Chondrocyte (in vitro differentiated cells): Measurements from ENCODE around the gene KRTAP12-3. TPM values are rescaled to one million over a fixed set of nuclear protein-coding genes. Genes with fewer than 3 reads are reported as not detected.
"Not testable (repeated sequence)": the region's sequence is repeated elsewhere in the genome, so short reads cannot be mapped to it uniquely, and the experiment has no call there.

ENCODE experiments used
- DNase-seq: peaks from one replicate; pipeline ENCODE4 v3.0.0; 2021; ENCODE audit warnings: mixed read lengths, low spot score
- H3K27ac Mint-ChIP-seq: one replicate; pipeline ENCODE4 v1.8.0; 2021; ENCODE audit warnings: mild to moderate bottlenecking, moderate library complexity, mixed read lengths; ENCODE audit not compliant: unreplicated experiment
- H3K27me3 Mint-ChIP-seq: 2 replicates; pipeline ENCODE4 v1.8.0; 2021; ENCODE audit warnings: low read depth, mixed read lengths
- H3K36me3 Mint-ChIP-seq: 2 replicates; pipeline ENCODE4 v1.8.0; 2021; ENCODE audit warnings: low read depth, mixed read lengths
- H3K4me1 Mint-ChIP-seq: 2 replicates; pipeline ENCODE4 v1.8.0; 2021; ENCODE audit warnings: low read depth, mild to moderate bottlenecking, mixed read lengths
- H3K4me3 Mint-ChIP-seq: one replicate; pipeline ENCODE4 v1.8.0; 2021; ENCODE audit warnings: mild to moderate bottlenecking, moderate library complexity, mixed read lengths; ENCODE audit not compliant: unreplicated experiment
- H3K9me3 Mint-ChIP-seq: 2 replicates; pipeline ENCODE4 v1.8.0; 2021; ENCODE audit warnings: low read depth, mixed read lengths
- CTCF ChIP-seq: fragments of 200-600 bp; sonication (generic); IDR thresholded peaks from 2 replicates; pipeline ENCODE4 v1.5.0; 2021; ENCODE audit warnings: antibody characterized with exemption, mild to moderate bottlenecking, moderate library complexity
- total RNA-seq: library from RNA; stranded (reverse); gene quantifications from 3 replicates; pipeline ENCODE4 v1.2.1, GENCODE V29; 2021

Gene KRTAP12-3
- total RNA-seq, 1 donor from 2014 or later, result not detected

- TF ChIP-seq CTCF, result no peak
- no peak for DNase-seq
- peaks cover 19% of the 10 kb centered on the region for H3K9me3 Mint-ChIP-seq
- H3K36me3 Mint-ChIP-seq, result peaks cover 5% of the 10 kb centered on the region
- peaks cover 53% of the 10 kb centered on the region for H3K27me3 Mint-ChIP-seq
- H3K27ac Mint-ChIP-seq, result no peak overlapping the region
- no peak overlapping the region for H3K4me3 Mint-ChIP-seq
- peaks cover 17% of the 10 kb centered on the region for H3K4me1 Mint-ChIP-seq
Observed at GRCh38 chr21:44694776-44695175, 37.0 kb downstream of the KRTAP12-3 start.

DNA sequence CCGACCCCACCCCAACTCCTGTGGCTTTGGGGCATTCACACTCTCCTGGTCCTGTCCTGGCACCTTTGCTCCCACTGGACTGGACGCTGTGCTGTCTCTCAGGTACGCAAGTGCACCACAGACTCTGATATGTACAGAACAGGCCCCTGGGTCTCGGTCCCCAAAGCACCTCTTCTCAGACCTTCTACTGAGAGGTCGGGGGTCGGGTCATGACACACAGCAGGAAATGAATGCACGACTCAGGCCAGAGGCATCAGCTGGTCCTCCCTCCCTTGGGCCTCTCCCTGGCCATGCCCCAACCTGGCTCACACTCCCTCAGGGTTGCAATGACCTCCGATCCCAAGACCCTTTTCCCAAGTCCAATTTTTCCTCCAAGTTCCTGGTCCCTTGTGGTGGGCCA lies 37.5 kb downstream of the KRTAP12-3 start:
- Mint-ChIP-seq H3K9me3 (peaks cover 19% of the 10 kb centered on the region), H3K4me3 (no peak overlapping the region), H3K36me3 (peaks cover 5% of the 10 kb centered on the region), H3K4me1 (peaks cover 17% of the 10 kb centered on the region), H3K27ac (no peak overlapping the region), H3K27me3 (peaks cover 54% of the 10 kb centered on the region)
- no peak for TF ChIP-seq CTCF
- DNase-seq, result no peak

DNA sequence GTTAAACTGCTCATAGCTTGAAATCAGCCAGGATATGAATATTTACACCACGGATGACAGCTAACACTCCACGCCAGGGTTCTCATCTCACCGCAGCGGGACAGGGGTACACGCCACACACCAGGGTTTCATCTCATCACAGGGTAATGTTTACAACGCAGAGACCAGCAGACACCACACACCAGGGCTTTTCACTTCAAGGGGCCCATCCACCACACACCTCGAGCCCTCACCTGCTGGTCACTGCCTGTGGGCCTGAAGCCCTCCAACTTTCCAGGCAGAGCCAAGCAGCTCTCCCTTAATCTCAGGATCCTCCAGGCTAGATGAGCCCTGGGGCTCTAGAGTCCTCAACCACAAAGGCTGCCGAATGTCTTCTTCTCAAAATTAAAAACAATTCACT lies 37.9 kb downstream of the KRTAP12-3 start:
- H3K27ac Mint-ChIP-seq, result no peak overlapping the region
- peaks cover 51% of the 10 kb centered on the region for H3K27me3 Mint-ChIP-seq
- peaks cover 5% of the 10 kb centered on the region for H3K36me3 Mint-ChIP-seq
- no peak for TF ChIP-seq CTCF
- H3K4me1 Mint-ChIP-seq, result peaks cover 17% of the 10 kb centered on the region
- no peak overlapping the region for H3K4me3 Mint-ChIP-seq
- H3K9me3 Mint-ChIP-seq, result peaks cover 19% of the 10 kb centered on the region
- DNase-seq, result no peak

DNA sequence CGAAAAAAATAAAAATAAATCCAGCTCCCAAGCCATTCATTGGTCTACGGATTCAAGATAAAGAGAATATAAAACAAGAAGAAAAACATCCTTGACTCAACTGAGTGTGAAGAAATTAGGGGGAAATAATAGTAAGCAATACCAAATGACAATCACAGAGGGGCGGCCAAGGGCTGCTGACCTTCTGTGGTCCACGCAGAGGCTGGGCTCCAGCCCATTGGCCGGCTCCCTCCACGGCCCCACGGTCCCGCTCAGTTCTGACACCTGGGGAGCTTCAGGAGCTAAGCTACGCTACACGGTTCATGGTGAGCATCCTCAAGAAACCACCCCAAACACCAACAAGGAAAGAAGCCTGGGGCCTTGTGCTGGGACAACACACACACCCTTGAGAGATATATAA lies 38.8 kb downstream of the KRTAP12-3 start:
- DNase-seq, result no peak
- Mint-ChIP-seq H3K36me3 (peaks cover 5% of the 10 kb centered on the region), H3K4me1 (peaks cover 17% of the 10 kb centered on the region), H3K27me3 (peaks cover 54% of the 10 kb centered on the region), H3K4me3 (no peak overlapping the region), H3K9me3 (peaks cover 19% of the 10 kb centered on the region), H3K27ac (no peak overlapping the region)
- no peak for TF ChIP-seq CTCF

DNA sequence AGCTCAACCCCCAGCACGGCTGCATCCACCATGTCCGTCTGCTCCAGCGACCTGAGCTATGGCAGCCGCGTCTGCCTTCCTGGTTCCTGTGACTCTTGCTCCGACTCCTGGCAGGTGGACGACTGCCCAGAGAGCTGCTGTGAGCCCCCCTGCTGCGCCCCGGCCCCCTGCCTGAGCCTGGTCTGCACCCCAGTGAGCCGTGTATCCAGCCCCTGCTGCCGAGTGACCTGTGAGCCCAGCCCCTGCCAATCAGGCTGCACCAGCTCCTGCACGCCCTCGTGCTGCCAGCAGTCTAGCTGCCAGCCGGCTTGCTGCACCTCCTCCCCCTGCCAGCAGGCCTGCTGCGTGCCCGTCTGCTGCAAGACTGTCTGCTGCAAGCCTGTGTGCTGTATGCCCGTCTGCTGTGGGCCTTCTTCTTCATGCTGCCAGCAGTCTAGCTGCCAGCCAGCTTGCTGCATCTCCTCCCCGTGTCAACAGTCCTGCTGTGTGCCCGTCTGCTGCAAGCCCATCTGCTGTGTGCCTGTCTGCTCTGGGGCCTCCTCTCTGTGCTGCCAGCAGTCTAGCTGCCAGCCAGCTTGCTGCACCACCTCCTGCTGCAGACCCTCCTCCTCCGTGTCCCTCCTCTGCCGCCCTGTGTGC lies 39.6 kb downstream of the KRTAP12-3 start, which contains the start of gene KRTAP10-12:
Gene KRTAP10-12, plus strand, starts transcription at position 1 of the 639 bp plus-strand sequence. Its CDS starts 30 bp downstream, at position 31.
- Mint-ChIP-seq H3K9me3 (peaks cover 19% of the 10 kb centered on the region), H3K4me1 (peaks cover 17% of the 10 kb centered on the region), H3K27me3 (peaks cover 56% of the 10 kb centered on the region)
- not testable (repeated sequence) for H3K27ac Mint-ChIP-seq, DNase-seq, H3K4me3 Mint-ChIP-seq, H3K36me3 Mint-ChIP-seq
